Bone marrow (tissue), 2 donors: ENCODE data around the gene B2M.
"Not testable (repeated sequence)": the region's sequence is repeated elsewhere in the genome, so short reads cannot be mapped to it uniquely, and the experiment has no call there.

Experiments used
- DNase-seq, 2 donors: peaks; one replicate each; lab custom pipeline; 2025; lab: John Stamatoyannopoulos, UW

Gene B2M

GRCh38 chr15:44711096-44711742 lies at the start of gene B2M, which contains the start of gene PATL2:
Gene B2M, plus strand, starts transcription at chr15:44711517. Its CDS starts 30 bp downstream, at chr15:44711547.
Gene PATL2, minus strand, starts transcription at chr15:44711323. Its CDS starts 34,833 bp downstream, at chr15:44676490.
- DNase-seq: peak; percentile 95 to 98

GRCh38 chr15:44661576-44661975 lies 49.7 kb upstream of the B2M start:
- no peak for DNase-seq

- peak; percentile 40 to 54 for DNase-seq
Measured at GRCh38 chr15:44662478-44663409, 48.6 kb upstream of the B2M start.

GRCh38 chr15:44663410-44664308 lies 47.7 kb upstream of the B2M start, which contains the start of gene SPG11:
Gene SPG11, minus strand, starts transcription at chr15:44663662. Its CDS starts 15 bp downstream, at chr15:44663647.
- DNase-seq: peak; percentile 82 to 95

- DNase-seq: peak in 1 of 2 donors; percentile 63
Measured at GRCh38 chr15:44666210-44667038, 44.9 kb upstream of the B2M start.

- no peak for DNase-seq
Measured at GRCh38 chr15:44667039-44667360, 44.3 kb upstream of the B2M start.

- DNase-seq: peak in 1 of 2 donors; percentile 42
Measured at GRCh38 chr15:44668921-44669320, 42.4 kb upstream of the B2M start.

- no peak for DNase-seq
Measured at GRCh38 chr15:44670087-44670950, 41.0 kb upstream of the B2M start.

GRCh38 chr15:44673639-44674038 lies 37.7 kb upstream of the B2M start:
- no peak for DNase-seq

- DNase-seq: no peak
Measured at GRCh38 chr15:44675911-44676310, 35.4 kb upstream of the B2M start.

GRCh38 chr15:44676676-44677075 lies 34.6 kb upstream of the B2M start:
- no peak for DNase-seq

- DNase-seq: no peak
Measured at GRCh38 chr15:44682211-44682610, 29.1 kb upstream of the B2M start.

GRCh38 chr15:44682809-44683682 lies 28.3 kb upstream of the B2M start:
- DNase-seq: not testable (repeated sequence)

- DNase-seq: not testable (repeated sequence)
Measured at GRCh38 chr15:44689318-44689717, 22.0 kb upstream of the B2M start.

GRCh38 chr15:44690245-44690644 lies 21.1 kb upstream of the B2M start:
- not testable (repeated sequence) for DNase-seq

GRCh38 chr15:44692659-44693058 lies 18.7 kb upstream of the B2M start:
- DNase-seq: no peak

GRCh38 chr15:44694416-44694815 lies 16.9 kb upstream of the B2M start:
- DNase-seq: no peak

- no peak for DNase-seq
Measured at GRCh38 chr15:44695294-44695693, 16.0 kb upstream of the B2M start.

- DNase-seq: no peak
Measured at GRCh38 chr15:44697014-44697413, 14.3 kb upstream of the B2M start.
